ENCODE data around the gene PATJ. TPM values are rescaled to one million over a fixed set of nuclear protein-coding genes. Genes with fewer than 3 reads are reported as not detected.
"Not testable (repeated sequence)": the region's sequence is repeated elsewhere in the genome, so short reads cannot be mapped to it uniquely, and the experiment has no call there.

PATJ gene
- total and polyA plus RNA-seq, 2 of the 13 experiments (the other 11 are each of a cell fraction or from before 2014, with no cell fraction given): 6.2 to 16.8 TPM

GRCh38 chr1:61709908-61710289, 32.4 kb upstream of the PATJ start:
- Histone ChIP-seq H4K20me1 (ENCODE audit: insufficient read depth, low read length) (no peaks in the 10 kb centered on the region), H3K4me2 (ENCODE audit: low read depth, low read length) (no peak overlapping the region), H3K27ac (ENCODE audit: extremely low read length, insufficient read depth, low read length) (no peak overlapping the region), H3K27me3 (ENCODE audit: control insufficient read depth in 1 of 2, insufficient read depth in 2 of 2, low read length in 2 of 2) (no peaks in the 10 kb centered on the region), H3K36me3 (replicated peaks in 1 of 2; ENCODE audit: control insufficient read depth in 1 of 2, insufficient read depth in 2 of 2, low read length in 2 of 2) (peaks cover 6 to 39% of the 10 kb centered on the region in 2 experiments; a peak in 4 of 5 replicates), H3K4me3 (replicated peaks in 1 of 3; ENCODE audit: insufficient read depth in 1 of 3, low read depth in 2 of 3, low read length in 3 of 3) (no peak overlapping the region), H3K9ac (ENCODE audit: insufficient read depth, low read depth, low read length) (no peak overlapping the region), H3K9me3 (ENCODE audit: low read length) (no peaks in the 10 kb centered on the region), H2AFZ (ENCODE audit: low read length) (no peak overlapping the region), H3K79me2 (ENCODE audit: insufficient read depth, low read length) (no peaks in the 10 kb centered on the region), H3K4me1 (ENCODE audit: insufficient read depth, low read length) (peaks cover 5% of the 10 kb centered on the region)
- in situ Hi-C loops (cut with HindIII; ENCODE audit: extremely low pct_ligation_motif_present, low pct_unique_long_range_greater_than_20kb): no loop called here
- ATAC-seq (no peak), FAIRE-seq (no peak), DNase-seq (ENCODE audit: low spot score) (no peak)
- no TSS peak for BruUV-seq (replicated peaks)
- intact Hi-C loops (cut with micrococcal nuclease; ENCODE audit: unreplicated experiment): no loop called here
- no peak for TF ChIP-seq TEF (CRISPR knock-in tag; IDR thresholded peaks at IDR 0.05)
- 0 out of 2 replicates have a peak, but pooled peaks have one; percentile 11 for TF ChIP-seq HNF4A (CRISPR knock-in tag; IDR thresholded peaks at IDR 0.05)
- 89% methylated on average over 2 of the region's 2 CpGs for WGBS (ENCODE audit: low lambda C conversion rate)
- POLR2A ChIA-PET: no interaction called here
- CTCF ChIA-PET (ENCODE audit: low intra/inter-chr PET ratio, low total read pairs): no interaction called here

DNA sequence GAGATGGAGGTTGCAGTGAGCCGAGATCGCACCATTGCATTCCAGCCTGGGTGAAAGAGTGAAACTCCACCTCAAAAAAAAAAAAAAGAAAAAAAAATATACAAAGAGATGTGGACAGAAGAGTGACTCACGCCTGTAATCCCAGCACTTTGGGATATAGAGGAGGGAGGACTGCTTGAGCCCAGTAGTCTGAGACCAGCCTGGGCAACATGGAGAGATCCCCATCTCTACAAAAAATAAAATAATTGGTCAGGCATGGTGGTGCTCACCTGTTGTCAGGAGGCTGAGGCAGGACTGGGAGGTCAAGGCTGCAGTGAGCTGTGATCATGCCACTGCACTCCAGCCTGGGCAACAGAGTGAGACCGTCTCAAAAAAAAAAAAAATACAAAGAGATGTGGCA, 31.0 kb upstream of the PATJ start:
- H3K36me3 ChIP-seq (replicated peaks in 1 of 2; ENCODE audit: control insufficient read depth in 1 of 2, insufficient read depth in 2 of 2, low read length in 2 of 2): peaks cover 3 to 30% of the 10 kb centered on the region in 2 experiments; a peak in 4 of 5 replicates
- H3K79me2 ChIP-seq (ENCODE audit: insufficient read depth, low read length); H4K20me1 ChIP-seq (ENCODE audit: insufficient read depth, low read length); in situ Hi-C loops (cut with HindIII; ENCODE audit: extremely low pct_ligation_motif_present, low pct_unique_long_range_greater_than_20kb); FAIRE-seq; POLR2A ChIA-PET; H3K4me3 ChIP-seq (replicated peaks in 1 of 3; ENCODE audit: insufficient read depth in 1 of 3, low read depth in 2 of 3, low read length in 3 of 3); H3K4me1 ChIP-seq (ENCODE audit: insufficient read depth, low read length); H3K9ac ChIP-seq (ENCODE audit: insufficient read depth, low read depth, low read length); H2AFZ ChIP-seq (ENCODE audit: low read length); H3K9me3 ChIP-seq (ENCODE audit: low read length); H3K27me3 ChIP-seq (ENCODE audit: control insufficient read depth in 1 of 2, insufficient read depth in 2 of 2, low read length in 2 of 2); CTCF ChIA-PET (ENCODE audit: low intra/inter-chr PET ratio, low total read pairs); DNase-seq (ENCODE audit: low spot score); H3K27ac ChIP-seq (ENCODE audit: extremely low read length, insufficient read depth, low read length); BruUV-seq (replicated peaks); H3K4me2 ChIP-seq (ENCODE audit: low read depth, low read length); intact Hi-C loops (cut with micrococcal nuclease; ENCODE audit: unreplicated experiment): not testable (repeated sequence)
- 92% methylated on average over 4 of the region's 4 CpGs for WGBS (ENCODE audit: low lambda C conversion rate)
- 0 out of 2 replicates have a peak, but pooled peaks have one; percentile 61 for TF ChIP-seq RFXANK (CRISPR knock-in tag; IDR thresholded peaks at IDR 0.05)
- TF ChIP-seq FOSL2 (CRISPR knock-in tag; IDR thresholded peaks at IDR 0.05): peak; percentile 55
- peak; percentile 94 for TF ChIP-seq RFX5 (IDR thresholded peaks at IDR 0.05; ENCODE audit: low read depth, low read length)
- ATAC-seq: peak; percentile 56; the same call in 2 of the 3 replicates
